Measurements from ENCODE around the gene ADCY10. TPM values are rescaled to one million over a fixed set of nuclear protein-coding genes. Genes with fewer than 3 reads are reported as not detected.

ADCY10 gene
- total RNA-seq, 3 donors from 2014 or later (not counting 1 experiment from before 2014, with no cell fraction given): 0.42 to 1.00 TPM; not detected in 1

DNA sequence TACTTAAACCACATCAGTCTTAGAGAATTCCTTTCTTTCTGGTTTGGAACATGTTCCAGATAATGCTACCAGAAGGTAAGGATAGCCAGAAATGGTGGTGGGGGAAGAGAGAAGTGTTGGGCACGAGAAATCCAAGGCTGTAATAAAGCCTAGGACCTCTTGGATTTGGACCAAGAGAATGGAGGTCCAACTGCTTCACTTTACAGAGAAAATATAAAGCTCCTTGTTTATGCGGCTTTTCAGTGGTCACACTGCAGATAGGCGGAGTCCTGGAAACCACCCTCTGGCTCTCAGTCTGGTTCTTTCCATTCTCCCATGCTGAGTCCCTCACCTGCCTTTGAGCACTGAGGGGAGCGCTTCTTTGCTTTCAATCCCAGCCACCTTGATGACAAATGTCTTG is 87.8 kb downstream of the ADCY10 start:
- Histone ChIP-seq H3K9me3 (ENCODE audit: control insufficient read depth, insufficient read depth, low read length) (no peaks in the 10 kb centered on the region), H3K36me3 (ENCODE audit: control insufficient read depth, insufficient read depth, low read length) (no peaks in the 10 kb centered on the region), H3K4me1 (ENCODE audit: control insufficient read depth, insufficient read depth, low read length) (no peaks in the 10 kb centered on the region), H3K4me3 (ENCODE audit: low read length) (no peak overlapping the region), H3K27me3 (ENCODE audit: control insufficient read depth, insufficient read depth, low read length) (no peaks in the 10 kb centered on the region), H3K27ac (ENCODE audit: low read length) (no peak overlapping the region)
- H3K27me3 Mint-ChIP-seq (ENCODE audit: low read depth in 2 of 2): no peaks in the 10 kb centered on the region
- intact Hi-C loops (cut with micrococcal nuclease): no loop called here
- ATAC-seq: no peak
- DNase-seq: no peak
- no peak overlapping the region for H3K27ac Mint-ChIP-seq
- H3K4me1 Mint-ChIP-seq: no peaks in the 10 kb centered on the region
- no peak overlapping the region for H3K4me3 Mint-ChIP-seq
- no peaks in the 10 kb centered on the region for H3K36me3 Mint-ChIP-seq
- WGBS (ENCODE audit: insufficient coverage): 92% methylated on average over 4 of the region's 4 CpGs
- no peaks in the 10 kb centered on the region for H3K9me3 Mint-ChIP-seq
- TF ChIP-seq, protein P1, sequence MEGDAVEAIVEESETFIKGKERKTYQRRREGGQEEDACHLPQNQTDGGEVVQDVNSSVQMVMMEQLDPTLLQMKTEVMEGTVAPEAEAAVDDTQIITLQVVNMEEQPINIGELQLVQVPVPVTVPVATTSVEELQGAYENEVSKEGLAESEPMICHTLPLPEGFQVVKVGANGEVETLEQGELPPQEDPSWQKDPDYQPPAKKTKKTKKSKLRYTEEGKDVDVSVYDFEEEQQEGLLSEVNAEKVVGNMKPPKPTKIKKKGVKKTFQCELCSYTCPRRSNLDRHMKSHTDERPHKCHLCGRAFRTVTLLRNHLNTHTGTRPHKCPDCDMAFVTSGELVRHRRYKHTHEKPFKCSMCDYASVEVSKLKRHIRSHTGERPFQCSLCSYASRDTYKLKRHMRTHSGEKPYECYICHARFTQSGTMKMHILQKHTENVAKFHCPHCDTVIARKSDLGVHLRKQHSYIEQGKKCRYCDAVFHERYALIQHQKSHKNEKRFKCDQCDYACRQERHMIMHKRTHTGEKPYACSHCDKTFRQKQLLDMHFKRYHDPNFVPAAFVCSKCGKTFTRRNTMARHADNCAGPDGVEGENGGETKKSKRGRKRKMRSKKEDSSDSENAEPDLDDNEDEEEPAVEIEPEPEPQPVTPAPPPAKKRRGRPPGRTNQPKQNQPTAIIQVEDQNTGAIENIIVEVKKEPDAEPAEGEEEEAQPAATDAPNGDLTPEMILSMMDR (IDR thresholded peaks at IDR 0.05): no peak

DNA sequence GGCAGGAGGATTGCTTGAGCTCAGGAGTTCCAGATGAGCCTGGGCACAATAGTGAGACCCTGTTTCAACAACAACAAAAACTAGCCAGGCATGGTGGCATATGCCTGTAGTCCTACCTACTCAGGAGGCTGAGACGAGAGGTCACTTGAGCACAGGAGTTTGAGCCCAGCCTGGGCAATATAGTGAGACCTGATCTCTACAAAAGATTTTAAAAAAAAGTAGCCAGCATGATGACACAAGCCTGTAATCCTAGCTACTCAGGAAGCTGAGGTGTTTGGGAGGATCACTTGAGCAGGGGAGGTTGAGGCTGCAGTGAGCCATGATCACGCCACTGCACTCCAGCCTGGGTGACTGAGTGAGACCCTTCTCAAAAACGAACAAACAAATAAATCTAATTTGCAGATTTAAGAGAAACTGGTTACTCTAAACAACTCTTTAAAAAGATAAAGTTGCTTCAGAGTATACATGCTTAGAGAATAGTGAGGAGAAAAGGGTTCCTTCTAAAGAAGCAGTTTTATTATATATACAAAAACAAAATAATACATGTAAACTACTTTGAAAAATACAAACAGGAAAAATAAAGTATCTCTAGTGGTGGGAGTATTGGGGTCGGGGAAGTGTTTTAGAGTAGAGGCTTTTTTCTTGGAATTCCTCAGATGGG is 88.4 kb downstream of the ADCY10 start:
- WGBS (ENCODE audit: insufficient coverage): 92% methylated on average over 2 of the region's 4 CpGs
- H3K27ac ChIP-seq (ENCODE audit: low read length): no peak overlapping the region

DNA sequence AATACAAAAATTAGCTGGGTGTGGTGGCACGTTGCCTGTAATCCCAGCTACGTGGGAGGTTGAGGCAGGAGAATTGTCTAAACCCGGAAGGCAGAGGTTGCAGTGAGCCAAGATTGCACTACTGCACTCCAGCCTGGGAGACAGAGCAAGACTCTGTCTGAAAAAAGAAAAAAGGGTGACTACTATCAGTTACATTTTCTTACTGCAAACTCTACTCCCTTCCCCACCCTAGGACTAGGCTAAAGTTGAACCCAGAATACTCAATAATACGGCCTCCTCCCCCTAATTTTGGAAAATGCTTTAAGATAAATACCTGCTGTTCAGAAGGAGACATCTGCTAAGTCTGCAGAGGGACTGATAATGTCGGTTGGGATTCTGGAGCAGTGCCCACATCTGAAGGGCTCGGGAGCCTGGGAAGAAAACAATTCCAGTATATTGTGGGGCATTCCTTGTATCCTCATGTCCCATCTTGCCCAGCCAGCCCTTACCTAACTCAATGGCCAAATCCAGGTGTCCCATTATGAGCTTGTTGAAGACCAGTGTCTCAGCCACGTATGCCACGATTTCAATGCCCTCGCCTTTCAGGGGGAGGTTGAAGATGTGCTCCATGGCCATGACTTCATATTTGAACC is 89.7 kb downstream of the ADCY10 start:
- H3K36me3 Mint-ChIP-seq: no peaks in the 10 kb centered on the region
- no peaks in the 10 kb centered on the region for H3K9me3 ChIP-seq (ENCODE audit: control insufficient read depth, insufficient read depth, low read length)
- no peak overlapping the region for H3K4me3 ChIP-seq (ENCODE audit: low read length)
- H3K4me1 Mint-ChIP-seq: peaks cover 5% of the 10 kb centered on the region in 2 donors
- intact Hi-C loops (cut with micrococcal nuclease): no loop called here
- no peak for DNase-seq
- H3K4me3 Mint-ChIP-seq: no peak overlapping the region
- no peaks in the 10 kb centered on the region for H3K9me3 Mint-ChIP-seq
- no peaks in the 10 kb centered on the region for H3K36me3 ChIP-seq (ENCODE audit: control insufficient read depth, insufficient read depth, low read length)
- H3K27me3 ChIP-seq (ENCODE audit: control insufficient read depth, insufficient read depth, low read length): no peaks in the 10 kb centered on the region
- H3K4me1 ChIP-seq (ENCODE audit: control insufficient read depth, insufficient read depth, low read length): peaks cover 5% of the 10 kb centered on the region
- ATAC-seq: no peak
- H3K27ac Mint-ChIP-seq: no peak overlapping the region
- 93% methylated on average over 9 of the region's 9 CpGs for WGBS (ENCODE audit: insufficient coverage)
- no peak overlapping the region for H3K27ac ChIP-seq (ENCODE audit: low read length)
- TF ChIP-seq, protein P1 (IDR thresholded peaks at IDR 0.05): no peak
- peaks cover 5 to 9% of the 10 kb centered on the region in 2 donors for H3K27me3 Mint-ChIP-seq (ENCODE audit: low read depth in 2 of 2)

More for the DNA sequence above, 88.4 kb downstream of the ADCY10 start:
- no peak for ATAC-seq
- H3K4me3 ChIP-seq (ENCODE audit: low read length): no peak overlapping the region
- intact Hi-C loops (cut with micrococcal nuclease): no loop called here
- Mint-ChIP-seq H3K4me3 (no peak overlapping the region), H3K27ac (no peak overlapping the region), H3K27me3 (ENCODE audit: low read depth in 2 of 2) (peaks cover 0 to 3% of the 10 kb centered on the region in 2 donors), H3K9me3 (no peaks in the 10 kb centered on the region), H3K36me3 (no peaks in the 10 kb centered on the region), H3K4me1 (no peaks in the 10 kb centered on the region)
- DNase-seq: no peak
- H3K9me3 ChIP-seq (ENCODE audit: control insufficient read depth, insufficient read depth, low read length): no peaks in the 10 kb centered on the region
- H3K27me3 ChIP-seq (ENCODE audit: control insufficient read depth, insufficient read depth, low read length): no peaks in the 10 kb centered on the region
- H3K4me1 ChIP-seq (ENCODE audit: control insufficient read depth, insufficient read depth, low read length): no peaks in the 10 kb centered on the region
- H3K36me3 ChIP-seq (ENCODE audit: control insufficient read depth, insufficient read depth, low read length): no peaks in the 10 kb centered on the region
- TF ChIP-seq, protein P1 (IDR thresholded peaks at IDR 0.05): no peak

All from natural killer cell (primary cell).